Activated CD4-positive, alpha-beta memory T cell treated with anti-CD3 and anti-CD28 coated beads, Interleukin-2, amount 10 ng/mL, durations not matched to agents 7 days and 5 days (primary cell): ENCODE measurements around the gene CDKN1B. TPM values are rescaled to one million over a fixed set of nuclear protein-coding genes. Genes with fewer than 3 reads are reported as not detected.

Experiments used
- total RNA-seq, 2 experiments: library from RNA; stranded (reverse); gene quantifications; one replicate each; pipeline ENCODE4 v1.2.3, GENCODE V29; 2021

The CDKN1B gene
- total RNA-seq, 2 experiments from 2014 or later = 164 to 166 TPM

Other genes with a start within 250 kb of the CDKN1B start
- 10 to 100 TPM; 77.3 to 85.2 TPM for gene DUSP16, start 154.5 kb upstream of the CDKN1B start, total RNA-seq
- 10 to 100 TPM; 24.2 to 26.1 TPM for gene CREBL2, start 105.5 kb upstream of the CDKN1B start, total RNA-seq
- 10 to 100 TPM; 18.6 to 20.1 TPM for gene GPR19, start 21.2 kb upstream of the CDKN1B start, total RNA-seq
- 1 to 10 TPM; 9.2 to 9.9 TPM for gene APOLD1, start 68.3 kb downstream of the CDKN1B start, total RNA-seq
- gene DDX47, start 96.0 kb downstream of the CDKN1B start, total RNA-seq = 10 to 100 TPM; 49.1 to 53.2 TPM
- under 1 TPM; 0.03 to 0.05 TPM for gene GPRC5A, start 174.2 kb downstream of the CDKN1B start, total RNA-seq
- gene GPRC5D, start 234.8 kb downstream of the CDKN1B start, total RNA-seq = 1 to 10 TPM in 1 of 2 experiments, under 1 TPM in 1; 0.73 to 1.6 TPM